ENCODE data around the gene NDUFS8.

DNA sequence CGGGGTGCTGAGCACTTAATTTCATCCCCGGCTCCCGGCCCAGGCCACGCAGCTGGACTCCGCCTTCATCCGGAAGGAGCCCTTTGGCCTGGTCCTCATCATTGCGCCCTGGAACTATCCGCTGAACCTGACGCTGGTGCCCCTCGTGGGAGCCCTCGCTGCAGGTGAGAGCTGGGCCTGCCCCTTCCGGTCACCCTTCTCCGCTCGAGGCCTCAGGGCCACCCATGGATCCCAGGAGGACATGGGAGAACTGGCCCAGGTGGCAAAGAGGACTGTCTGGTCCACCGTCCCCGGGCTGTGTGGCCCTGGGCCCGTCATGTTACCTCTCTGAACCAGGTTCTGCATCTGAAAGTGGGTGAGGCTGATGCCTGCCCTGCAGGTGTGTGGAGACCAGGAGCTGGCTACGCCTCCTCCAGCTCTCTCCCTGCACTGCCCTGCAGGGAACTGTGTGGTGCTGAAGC, 11.7 kb upstream of the NDUFS8 start:
- TF ChIP-seq, protein P1, sequence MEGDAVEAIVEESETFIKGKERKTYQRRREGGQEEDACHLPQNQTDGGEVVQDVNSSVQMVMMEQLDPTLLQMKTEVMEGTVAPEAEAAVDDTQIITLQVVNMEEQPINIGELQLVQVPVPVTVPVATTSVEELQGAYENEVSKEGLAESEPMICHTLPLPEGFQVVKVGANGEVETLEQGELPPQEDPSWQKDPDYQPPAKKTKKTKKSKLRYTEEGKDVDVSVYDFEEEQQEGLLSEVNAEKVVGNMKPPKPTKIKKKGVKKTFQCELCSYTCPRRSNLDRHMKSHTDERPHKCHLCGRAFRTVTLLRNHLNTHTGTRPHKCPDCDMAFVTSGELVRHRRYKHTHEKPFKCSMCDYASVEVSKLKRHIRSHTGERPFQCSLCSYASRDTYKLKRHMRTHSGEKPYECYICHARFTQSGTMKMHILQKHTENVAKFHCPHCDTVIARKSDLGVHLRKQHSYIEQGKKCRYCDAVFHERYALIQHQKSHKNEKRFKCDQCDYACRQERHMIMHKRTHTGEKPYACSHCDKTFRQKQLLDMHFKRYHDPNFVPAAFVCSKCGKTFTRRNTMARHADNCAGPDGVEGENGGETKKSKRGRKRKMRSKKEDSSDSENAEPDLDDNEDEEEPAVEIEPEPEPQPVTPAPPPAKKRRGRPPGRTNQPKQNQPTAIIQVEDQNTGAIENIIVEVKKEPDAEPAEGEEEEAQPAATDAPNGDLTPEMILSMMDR (IDR thresholded peaks at IDR 0.05; ENCODE audit: poor library complexity): no peak
- TF ChIP-seq EZH2 (IDR thresholded peaks at IDR 0.05; ENCODE audit: borderline replicate concordance): no peak
- no peak for TF ChIP-seq EZH2phosphoT487 (IDR thresholded peaks at IDR 0.05; ENCODE audit: low read depth, severe bottlenecking, unreplicated experiment)
